SK-N-SH treated with all-trans-retinoic acid at 6 μM for 48 hours (cell line): Measurements from ENCODE around the gene PSMG4.

Source experiments
- CSDC2 ChIP-seq: fragments of 250-450 bp; sonication (Bioruptor Pico); IDR thresholded peaks from 2 replicates; pipeline ENCODE4 v1.5.0; 2020; ENCODE audit warnings: mild to moderate bottlenecking, moderate library complexity
- POU6F1 ChIP-seq: fragments of 250-450 bp; sonication (Bioruptor Pico); IDR thresholded peaks from 2 replicates; pipeline ENCODE4 v1.8.0; 2021; ENCODE audit warnings: low read depth, mild to moderate bottlenecking, moderate library complexity, borderline replicate concordance
- TCF4 ChIP-seq: fragments of 250-450 bp; sonication (Bioruptor Pico); IDR thresholded peaks from 2 replicates; pipeline ENCODE4 v1.8.0; 2021; ENCODE audit warnings: mild to moderate bottlenecking, moderate library complexity, borderline replicate concordance
- TF ChIP-seq, protein P1 (sequence below): fragments of 250-450 bp; sonication (Bioruptor Pico); IDR thresholded peaks from 2 replicates; pipeline ENCODE4 v1.8.0; 2020; ENCODE audit warnings: mild to moderate bottlenecking, moderate library complexity, borderline replicate concordance

- TF ChIP-seq TCF4 (CRISPR knock-in tag) (no peak), POU6F1 (CRISPR knock-in tag) (no peak), CSDC2 (CRISPR knock-in tag) (no peak)
- TF ChIP-seq, protein P1, sequence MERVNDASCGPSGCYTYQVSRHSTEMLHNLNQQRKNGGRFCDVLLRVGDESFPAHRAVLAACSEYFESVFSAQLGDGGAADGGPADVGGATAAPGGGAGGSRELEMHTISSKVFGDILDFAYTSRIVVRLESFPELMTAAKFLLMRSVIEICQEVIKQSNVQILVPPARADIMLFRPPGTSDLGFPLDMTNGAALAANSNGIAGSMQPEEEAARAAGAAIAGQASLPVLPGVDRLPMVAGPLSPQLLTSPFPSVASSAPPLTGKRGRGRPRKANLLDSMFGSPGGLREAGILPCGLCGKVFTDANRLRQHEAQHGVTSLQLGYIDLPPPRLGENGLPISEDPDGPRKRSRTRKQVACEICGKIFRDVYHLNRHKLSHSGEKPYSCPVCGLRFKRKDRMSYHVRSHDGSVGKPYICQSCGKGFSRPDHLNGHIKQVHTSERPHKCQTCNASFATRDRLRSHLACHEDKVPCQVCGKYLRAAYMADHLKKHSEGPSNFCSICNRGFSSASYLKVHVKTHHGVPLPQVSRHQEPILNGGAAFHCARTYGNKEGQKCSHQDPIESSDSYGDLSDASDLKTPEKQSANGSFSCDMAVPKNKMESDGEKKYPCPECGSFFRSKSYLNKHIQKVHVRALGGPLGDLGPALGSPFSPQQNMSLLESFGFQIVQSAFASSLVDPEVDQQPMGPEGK (CRISPR knock-in tag) = no peak
These were observed 55.4 kb downstream of the PSMG4 start for GRCh38 chr6:3314176-3314575.
